ENCODE measurements around the gene TAS2R14. TPM values are rescaled to one million over a fixed set of nuclear protein-coding genes. Genes with fewer than 3 reads are reported as not detected.

TAS2R14 gene, protein sequence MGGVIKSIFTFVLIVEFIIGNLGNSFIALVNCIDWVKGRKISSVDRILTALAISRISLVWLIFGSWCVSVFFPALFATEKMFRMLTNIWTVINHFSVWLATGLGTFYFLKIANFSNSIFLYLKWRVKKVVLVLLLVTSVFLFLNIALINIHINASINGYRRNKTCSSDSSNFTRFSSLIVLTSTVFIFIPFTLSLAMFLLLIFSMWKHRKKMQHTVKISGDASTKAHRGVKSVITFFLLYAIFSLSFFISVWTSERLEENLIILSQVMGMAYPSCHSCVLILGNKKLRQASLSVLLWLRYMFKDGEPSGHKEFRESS
- 1.0 TPM for polyA plus RNA-seq

DNA sequence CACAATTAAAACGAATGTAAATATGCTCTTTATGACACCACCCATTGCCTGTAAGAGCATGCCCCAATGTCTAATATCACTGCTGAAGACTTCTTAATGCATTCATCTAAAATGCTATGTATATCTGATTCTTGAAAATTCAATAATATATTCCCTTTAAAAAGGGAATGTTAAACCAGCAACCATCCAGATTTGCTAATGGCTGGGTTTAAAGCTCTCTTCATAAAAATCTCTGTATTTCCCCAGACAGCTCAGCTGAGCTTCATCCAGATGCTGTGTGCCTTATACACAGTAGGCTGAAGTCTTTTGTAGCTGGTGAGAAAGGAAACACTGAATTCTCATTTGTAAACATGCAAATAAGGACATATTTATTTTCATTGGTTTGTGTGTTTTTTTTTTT lies at the start of gene TAS2R14:
TAS2R14 (minus strand) TSS at position 101 of the 400 bp plus-strand sequence; CDS start at position 45, 56 bp downstream.
- Mint-ChIP-seq H3K4me3 (no peak within 1 kb of the TSS), H3K27me3 (no peaks in the 10 kb centered on the region), H3K27ac (no peak within 1 kb of the TSS), H3K4me1 (peaks cover 2 to 3% (median 3%) of the 10 kb centered on the region in 3 donors), H3K9me3 (peaks cover 0 to under 1% (median 0%) of the 10 kb centered on the region in 3 donors), H3K36me3 (peaks cover 7% of the 10 kb centered on the region)

DNA sequence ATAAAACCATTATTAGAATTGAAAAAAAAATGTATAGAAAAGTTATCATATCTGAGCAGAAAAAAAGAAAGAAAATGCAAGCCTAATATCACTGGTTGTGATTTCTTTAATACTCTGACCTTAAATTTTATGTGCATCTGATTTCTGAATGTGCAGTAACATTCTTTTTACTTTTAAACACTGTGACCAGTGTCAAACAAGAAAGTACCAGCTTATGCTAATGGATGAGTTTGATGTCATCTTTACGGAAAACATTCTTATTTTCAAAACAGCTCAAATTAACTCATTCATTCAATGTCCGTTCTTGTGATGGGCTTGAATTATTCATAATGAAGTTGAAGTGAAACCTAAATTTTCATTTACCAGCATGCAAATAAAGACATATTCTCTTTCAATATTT lies 47.7 kb upstream of the TAS2R14 start, which contains the start of gene TAS2R50:
TAS2R50 (minus strand) TSS at position 101 of the 400 bp plus-strand sequence; CDS start at position 49, 52 bp downstream.
- H3K4me3 Mint-ChIP-seq, result no peak within 1 kb of the TSS

DNA sequence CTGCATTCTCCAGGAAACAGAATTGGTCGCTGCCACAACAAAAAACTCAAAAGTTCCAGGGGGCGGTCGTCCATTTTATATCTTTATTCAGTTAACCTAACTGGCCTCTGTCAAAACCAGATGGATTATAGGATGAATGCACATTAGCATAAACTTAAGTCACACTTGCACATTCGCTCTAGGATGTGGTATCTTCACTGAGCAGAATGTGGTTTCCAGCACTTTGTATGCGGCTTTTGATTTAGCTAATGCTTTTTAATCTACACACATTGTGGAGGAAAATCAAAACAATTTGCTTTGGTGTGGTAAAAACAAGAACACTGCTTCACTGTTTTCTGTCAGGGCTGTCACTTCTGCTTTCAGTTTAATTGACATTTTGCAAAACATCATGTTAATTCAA lies 43.2 kb upstream of the TAS2R14 start:
- Mint-ChIP-seq H3K4me3 (no peak overlapping the region), H3K27me3 (no peaks in the 10 kb centered on the region), H3K27ac (no peak overlapping the region), H3K4me1 (peaks cover 0 to 25% (median 6%) of the 10 kb centered on the region in 3 donors), H3K9me3 (peaks cover 0 to 2% (median 0%) of the 10 kb centered on the region in 3 donors), H3K36me3 (peaks cover 2% of the 10 kb centered on the region)

More for the DNA sequence above, 47.7 kb upstream of the TAS2R14 start, which contains the start of gene TAS2R50:
- Mint-ChIP-seq H3K36me3 (peaks cover 2% of the 10 kb centered on the region), H3K9me3 (peaks cover 0 to 10% (median 6%) of the 10 kb centered on the region in 3 donors), H3K27ac (no peak within 1 kb of the TSS), H3K4me1 (peaks cover 1 to 4% (median 4%) of the 10 kb centered on the region in 3 donors), H3K27me3 (no peaks in the 10 kb centered on the region)

DNA sequence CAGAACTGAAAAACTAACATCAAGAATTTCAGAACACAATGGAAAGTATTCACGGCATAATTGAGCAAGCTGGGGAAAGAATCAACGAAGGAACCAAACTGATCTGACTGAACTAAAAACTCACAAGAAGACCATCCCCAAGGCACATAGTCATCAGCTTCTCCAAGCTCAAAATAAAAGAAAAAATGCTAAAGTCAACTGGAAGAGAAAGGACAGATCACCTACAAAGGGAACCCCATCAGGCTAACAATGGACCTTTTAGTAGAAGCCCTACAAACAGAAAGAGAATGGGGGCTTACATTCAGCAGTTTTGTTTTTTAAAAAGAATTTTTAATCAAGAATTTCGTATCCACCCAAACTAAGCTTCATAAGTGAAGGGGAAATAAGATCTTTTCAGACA lies 35.9 kb upstream of the TAS2R14 start:
- H3K4me1 Mint-ChIP-seq, result peaks cover 0 to 17% (median 5%) of the 10 kb centered on the region in 3 donors
- H3K27ac Mint-ChIP-seq, result no peak overlapping the region
- H3K9me3 Mint-ChIP-seq, result peaks cover 0 to 3% (median 0%) of the 10 kb centered on the region in 3 donors
- peaks cover 2% of the 10 kb centered on the region for H3K36me3 Mint-ChIP-seq
- no peak overlapping the region for H3K4me3 Mint-ChIP-seq
- no peaks in the 10 kb centered on the region for H3K27me3 Mint-ChIP-seq

DNA sequence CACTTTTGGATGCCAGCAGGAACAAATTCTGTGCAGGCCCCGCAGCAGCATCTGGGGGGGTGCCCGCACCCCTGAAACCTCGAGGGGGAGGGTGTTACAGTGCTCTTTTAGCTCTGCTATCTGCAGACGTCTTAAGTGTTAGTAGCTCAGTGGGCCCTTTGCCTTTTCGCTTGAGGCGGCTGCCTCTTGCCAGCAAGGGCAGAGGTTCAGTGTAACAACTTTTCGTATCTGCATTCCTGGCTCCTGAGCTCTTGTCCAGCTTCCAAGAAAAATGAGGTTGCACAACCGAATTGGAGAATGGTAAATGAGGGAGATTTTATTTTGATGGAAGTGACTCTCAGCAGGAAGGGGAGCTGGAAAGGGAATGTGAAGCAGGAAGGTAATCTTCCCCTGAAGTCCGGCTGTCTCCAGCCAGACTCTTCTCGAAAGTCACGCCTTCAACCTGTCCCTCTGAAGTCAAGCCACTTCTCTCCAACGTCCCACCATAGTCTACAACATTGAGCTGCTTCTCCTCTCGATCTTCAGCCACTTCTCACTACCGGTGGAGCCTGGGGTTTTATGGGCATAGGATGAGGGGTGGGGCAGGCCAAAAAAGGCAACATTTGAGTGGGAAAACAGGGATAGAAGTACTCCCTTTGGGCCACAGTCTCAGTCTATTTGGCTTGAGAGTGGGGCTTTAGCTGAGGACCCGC lies 29.8 kb upstream of the TAS2R14 start:
- H3K36me3 Mint-ChIP-seq, result no peaks in the 10 kb centered on the region
- H3K4me3 Mint-ChIP-seq, result no peak overlapping the region
- no peaks in the 10 kb centered on the region for H3K27me3 Mint-ChIP-seq
- H3K4me1 Mint-ChIP-seq, result peaks cover 4 to 14% (median 7%) of the 10 kb centered on the region in 3 donors
- H3K9me3 Mint-ChIP-seq, result peaks cover 0 to 2% (median 0%) of the 10 kb centered on the region in 3 donors
- H3K27ac Mint-ChIP-seq, result no peak overlapping the region

DNA sequence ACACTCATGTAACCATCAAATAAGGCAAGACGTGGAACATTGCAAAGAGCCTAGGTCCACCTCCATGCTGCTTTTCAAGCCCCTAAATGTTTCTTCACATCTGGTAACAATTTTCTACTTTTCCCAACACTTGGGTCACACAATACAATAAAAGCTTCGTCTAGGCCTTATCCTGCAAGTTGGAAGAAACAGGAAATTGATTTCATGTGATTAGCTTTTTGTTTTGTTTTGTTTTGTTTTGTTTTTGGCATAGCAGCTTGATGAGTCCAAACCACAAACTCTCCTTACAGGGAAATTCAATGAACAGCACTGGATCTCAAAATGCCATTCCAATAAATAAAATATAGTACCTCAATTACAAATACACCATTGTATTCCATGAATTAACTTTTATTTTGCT lies 28.3 kb upstream of the TAS2R14 start:
- no peak overlapping the region for H3K4me3 Mint-ChIP-seq
- no peak overlapping the region for H3K27ac Mint-ChIP-seq
- no peaks in the 10 kb centered on the region for H3K27me3 Mint-ChIP-seq
- H3K9me3 Mint-ChIP-seq, result peaks cover 0 to 2% (median 0%) of the 10 kb centered on the region in 3 donors
- peaks cover 4 to 14% (median 7%) of the 10 kb centered on the region in 3 donors for H3K4me1 Mint-ChIP-seq
- no peaks in the 10 kb centered on the region for H3K36me3 Mint-ChIP-seq

DNA sequence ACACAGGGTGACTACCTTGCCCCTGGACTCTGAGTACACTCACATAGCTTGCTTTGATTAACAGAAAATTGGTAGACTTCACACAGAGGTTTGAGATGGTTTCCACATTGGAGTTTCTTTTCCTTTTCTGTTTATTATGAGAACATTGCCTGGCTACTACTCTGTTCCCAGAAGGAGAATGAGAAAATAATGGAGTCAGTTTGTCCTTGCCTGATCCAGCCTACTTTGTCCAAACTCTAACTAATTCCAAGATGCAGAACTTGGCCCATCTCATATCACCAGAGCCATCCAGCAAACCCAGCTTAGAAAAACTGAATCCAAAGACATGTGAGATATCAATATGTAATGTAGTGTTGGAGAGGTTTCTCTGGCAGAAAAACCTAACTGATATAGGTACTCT lies 27.3 kb upstream of the TAS2R14 start:
- Mint-ChIP-seq H3K27me3 (no peaks in the 10 kb centered on the region), H3K36me3 (no peaks in the 10 kb centered on the region), H3K27ac (peak overlapping the region in 1 of 3 donors; percentile 4), H3K4me1 (peaks cover 10 to 14% (median 10%) of the 10 kb centered on the region in 3 donors), H3K4me3 (no peak overlapping the region), H3K9me3 (peaks cover 0 to 2% (median 0%) of the 10 kb centered on the region in 3 donors)

DNA sequence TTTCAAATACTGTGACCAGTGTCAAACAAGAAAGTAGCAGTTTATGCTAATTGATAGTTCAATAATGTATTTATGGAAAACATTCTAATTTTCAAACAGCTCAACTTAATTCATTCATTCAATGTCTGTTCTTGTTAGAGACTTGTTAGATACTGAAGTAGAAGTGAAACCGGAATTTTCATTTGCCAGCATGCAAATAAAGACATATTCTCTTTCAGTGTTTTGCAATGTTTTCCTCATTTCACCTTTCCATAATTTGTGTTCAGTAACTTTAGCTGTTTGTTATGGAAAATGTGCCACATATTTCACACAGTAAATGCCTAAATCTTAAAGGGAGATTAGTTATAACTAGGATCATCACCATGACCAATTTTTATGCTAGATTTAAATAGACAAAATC lies 26.4 kb upstream of the TAS2R14 start:
- Mint-ChIP-seq H3K27ac (no peak overlapping the region), H3K9me3 (peaks cover 0 to 2% (median 0%) of the 10 kb centered on the region in 3 donors), H3K27me3 (no peaks in the 10 kb centered on the region), H3K4me3 (no peak overlapping the region), H3K4me1 (peaks cover 10 to 14% (median 11%) of the 10 kb centered on the region in 3 donors), H3K36me3 (no peaks in the 10 kb centered on the region)

DNA sequence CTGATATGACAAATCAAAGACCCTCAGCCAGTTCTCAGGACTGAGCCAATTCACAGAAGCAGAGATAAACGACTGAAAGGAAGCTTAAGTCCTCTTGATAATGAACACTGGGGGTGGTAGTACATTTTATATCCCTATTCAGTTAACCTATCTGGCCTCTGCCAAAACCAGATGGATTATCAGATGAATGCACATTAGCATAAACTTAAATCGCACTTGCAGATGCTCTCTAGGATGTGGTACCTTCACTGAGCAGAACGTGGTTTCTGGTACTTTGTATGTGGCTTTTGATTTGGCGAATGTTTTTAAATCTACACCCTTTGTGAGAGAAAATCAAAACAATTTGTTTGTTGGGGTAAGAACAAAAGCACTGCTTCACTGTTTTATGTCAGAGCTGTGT lies 21.1 kb upstream of the TAS2R14 start:
- Mint-ChIP-seq H3K27ac (no peak overlapping the region), H3K36me3 (peaks cover 14% of the 10 kb centered on the region), H3K9me3 (peaks cover 2 to 8% (median 2%) of the 10 kb centered on the region in 3 donors), H3K27me3 (no peaks in the 10 kb centered on the region), H3K4me1 (peaks cover 9 to 17% (median 12%) of the 10 kb centered on the region in 3 donors), H3K4me3 (no peak overlapping the region)

DNA sequence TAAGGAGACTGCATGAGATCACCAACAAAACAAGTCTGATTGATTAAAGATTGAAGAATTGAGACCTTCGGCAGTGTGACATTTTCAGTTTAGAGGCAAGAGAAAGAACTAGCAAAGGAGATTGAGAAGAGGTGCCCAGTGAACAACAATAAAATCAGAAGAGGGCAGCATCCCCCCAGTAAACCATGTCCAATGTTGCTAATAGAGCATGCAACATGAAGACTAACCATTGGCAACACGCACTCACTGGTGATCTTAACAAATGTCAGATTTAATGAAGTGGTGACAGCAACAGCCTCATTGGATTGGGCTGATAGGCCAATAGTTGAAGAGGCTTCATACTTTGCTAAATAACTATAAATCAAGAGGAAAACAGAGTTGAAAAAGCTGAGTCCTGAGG lies 20.7 kb upstream of the TAS2R14 start:
- H3K4me3 Mint-ChIP-seq, result no peak overlapping the region
- peaks cover 8 to 16% (median 12%) of the 10 kb centered on the region in 3 donors for H3K4me1 Mint-ChIP-seq
- H3K9me3 Mint-ChIP-seq, result peaks cover 2 to 11% (median 4%) of the 10 kb centered on the region in 3 donors
- H3K27ac Mint-ChIP-seq, result no peak overlapping the region
- H3K36me3 Mint-ChIP-seq, result peaks cover 16% of the 10 kb centered on the region
- H3K27me3 Mint-ChIP-seq, result no peaks in the 10 kb centered on the region

DNA sequence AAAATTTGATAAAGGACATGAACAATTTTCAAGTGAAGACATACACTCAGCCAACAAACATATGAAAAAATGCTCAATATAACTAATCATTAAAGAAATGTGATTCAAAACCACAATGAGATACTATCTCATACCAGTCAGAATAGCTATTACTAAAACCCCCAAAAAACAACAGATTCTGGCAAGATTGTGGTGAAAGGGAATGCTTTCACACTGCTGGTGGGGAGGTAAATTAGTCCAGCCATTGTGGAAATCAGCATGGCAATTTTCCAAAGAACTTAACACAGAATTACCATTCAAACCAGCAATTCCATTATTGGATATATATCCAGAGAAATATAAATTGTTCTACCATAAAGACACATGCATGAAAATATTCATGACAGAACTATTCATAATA lies 18.7 kb upstream of the TAS2R14 start:
- H3K27me3 Mint-ChIP-seq, result no peaks in the 10 kb centered on the region
- H3K36me3 Mint-ChIP-seq, result peaks cover 23% of the 10 kb centered on the region
- H3K4me1 Mint-ChIP-seq, result peaks cover 12 to 13% (median 12%) of the 10 kb centered on the region in 3 donors
- peaks cover 4 to 18% (median 5%) of the 10 kb centered on the region in 3 donors for H3K9me3 Mint-ChIP-seq
- H3K4me3 Mint-ChIP-seq, result no peak overlapping the region
- no peak overlapping the region for H3K27ac Mint-ChIP-seq

DNA sequence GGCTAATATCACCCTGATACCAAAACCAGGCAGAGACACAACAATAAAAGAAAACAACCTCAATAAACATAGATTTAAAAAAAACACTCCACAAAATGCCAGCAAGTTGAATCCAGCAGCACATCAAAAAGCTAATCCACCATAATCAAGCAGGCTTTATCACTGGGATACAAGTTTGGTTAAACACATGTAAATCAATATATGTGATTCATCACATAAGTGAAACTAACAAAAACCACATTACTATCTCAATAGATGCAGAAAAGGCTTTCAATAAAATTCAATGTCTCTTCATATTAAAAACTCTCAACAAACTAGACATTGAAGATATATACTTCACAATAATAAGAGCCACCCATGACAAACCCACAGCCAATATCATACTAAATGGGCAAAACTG lies 17.0 kb upstream of the TAS2R14 start:
- Mint-ChIP-seq H3K36me3 (peaks cover 26% of the 10 kb centered on the region), H3K9me3 (peaks cover 5 to 18% (median 6%) of the 10 kb centered on the region in 3 donors), H3K4me3 (peak overlapping the region in 1 of 4 donors; percentile 4)

DNA sequence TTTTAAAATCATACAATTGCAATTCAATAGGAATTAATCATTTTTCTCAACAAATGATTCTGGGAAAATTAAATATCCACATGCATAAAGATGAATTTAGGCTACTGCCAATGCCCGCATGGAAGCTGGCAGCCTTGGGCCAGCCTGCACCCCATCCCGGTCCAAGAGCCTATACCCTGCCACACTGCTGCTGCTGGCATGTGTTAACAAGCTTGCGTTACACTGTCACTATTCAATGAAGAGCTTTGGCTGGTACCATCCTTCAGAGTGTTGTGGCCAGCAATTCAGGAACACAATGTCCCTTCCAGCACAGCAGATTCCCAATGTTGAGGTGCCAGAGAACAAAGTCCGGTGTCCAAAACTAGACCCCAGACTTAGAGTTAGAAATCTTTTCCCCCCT lies 13.6 kb upstream of the TAS2R14 start:
- peaks cover 0 to 10% (median 7%) of the 10 kb centered on the region in 3 donors for H3K4me1 Mint-ChIP-seq
- peaks cover 34% of the 10 kb centered on the region for H3K36me3 Mint-ChIP-seq
- peaks cover 7 to 21% (median 9%) of the 10 kb centered on the region in 3 donors for H3K9me3 Mint-ChIP-seq
- H3K27me3 Mint-ChIP-seq, result no peaks in the 10 kb centered on the region
- no peak overlapping the region for H3K4me3 Mint-ChIP-seq
- H3K27ac Mint-ChIP-seq, result no peak overlapping the region

More for the DNA sequence above, 17.0 kb upstream of the TAS2R14 start:
- peaks cover 5 to 12% (median 10%) of the 10 kb centered on the region in 3 donors for H3K4me1 Mint-ChIP-seq
- no peak overlapping the region for H3K27ac Mint-ChIP-seq
- no peaks in the 10 kb centered on the region for H3K27me3 Mint-ChIP-seq

DNA sequence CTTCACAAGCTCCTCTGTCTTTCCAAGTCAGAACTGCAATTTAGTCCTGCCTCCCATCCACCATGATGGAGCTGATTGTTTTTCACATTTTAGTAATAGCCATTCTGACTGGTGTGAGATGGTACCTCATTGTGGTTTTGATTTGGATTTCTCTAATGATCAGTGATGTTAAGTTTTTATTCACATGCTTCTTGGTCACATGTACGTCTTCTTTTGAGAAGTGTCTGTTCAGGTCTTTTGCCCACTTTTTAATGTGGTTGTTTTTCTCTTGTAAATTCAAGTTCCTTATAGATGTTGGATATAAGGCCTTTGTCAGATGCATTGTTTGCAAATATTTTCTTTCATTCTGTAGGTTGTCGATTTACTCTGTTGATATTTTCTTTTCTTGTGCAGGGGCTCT lies 4.1 kb upstream of the TAS2R14 start:
- H3K9me3 Mint-ChIP-seq, result peaks cover 0 to 7% (median 4%) of the 10 kb centered on the region in 3 donors
- no peaks in the 10 kb centered on the region for H3K27me3 Mint-ChIP-seq
- peaks cover 7% of the 10 kb centered on the region for H3K36me3 Mint-ChIP-seq
- H3K4me3 Mint-ChIP-seq, result no peak overlapping the region
- H3K4me1 Mint-ChIP-seq, result peaks cover 2 to 3% (median 3%) of the 10 kb centered on the region in 3 donors
- H3K27ac Mint-ChIP-seq, result no peak overlapping the region
